ENCODE measurements around the gene SCNN1G. TPM values are rescaled to one million over a fixed set of nuclear protein-coding genes. Genes with fewer than 3 reads are reported as not detected.

SCNN1G gene
- polyA plus RNA-seq, 2 of the 4 experiments (the other 2 are of a cell fraction): 0.03 to 0.05 TPM

- DNase-seq (ENCODE audit: low read depth in 1 of 2, low spot score in 1 of 2) (no peak), ATAC-seq (no peak), FAIRE-seq (no peak)
- H3K4me1 ChIP-seq: no peaks in the 10 kb centered on the region
- H3K4me2 ChIP-seq: no peak overlapping the region
- no peak for TF ChIP-seq HEYL (CRISPR knock-in tag; IDR thresholded peaks at IDR 0.05)
- no peak for TF ChIP-seq GATA3 (IDR thresholded peaks at IDR 0.05; ENCODE audit: borderline replicate concordance)
- no peak for TF ChIP-seq RFX5 (IDR thresholded peaks at IDR 0.05)
- TF ChIP-seq HOXB5 (CRISPR knock-in tag; IDR thresholded peaks at IDR 0.05): no peak
- TF ChIP-seq MAFK (IDR thresholded peaks at IDR 0.05; ENCODE audit: partially characterized antibody): no peak
- no peak for TF ChIP-seq SMC3 (IDR thresholded peaks at IDR 0.05)
- no peak for TF ChIP-seq TFCP2L1 (CRISPR knock-in tag; IDR thresholded peaks at IDR 0.05)
- TF ChIP-seq ATOH8 (CRISPR knock-in tag; IDR thresholded peaks at IDR 0.05; ENCODE audit: low read depth): no peak
- no peak for TF ChIP-seq ZNF302 (CRISPR knock-in tag; IDR thresholded peaks at IDR 0.05)
- no peak for TF ChIP-seq REST (IDR thresholded peaks at IDR 0.05)
- no peak for TF ChIP-seq TP53 (CRISPR knock-in tag; IDR thresholded peaks at IDR 0.05)
- no peak for TF ChIP-seq SREBF2 (IDR thresholded peaks at IDR 0.05)
- TF ChIP-seq KDM5A (IDR thresholded peaks at IDR 0.05): no peak
- TF ChIP-seq EHMT2 (IDR thresholded peaks at IDR 0.05; ENCODE audit: low read depth): no peak
- TF ChIP-seq HMGXB4 (CRISPR knock-in tag; IDR thresholded peaks at IDR 0.05; ENCODE audit: borderline replicate concordance): no peak
- TF ChIP-seq CBX2 (IDR thresholded peaks at IDR 0.05; ENCODE audit: borderline replicate concordance, low read depth): no peak
- TF ChIP-seq FOSL2 (IDR thresholded peaks at IDR 0.05): no peak
- TF ChIP-seq FOSL2 (CRISPR knock-in tag; IDR thresholded peaks at IDR 0.05): no peak
- TF ChIP-seq HOXB13 (CRISPR knock-in tag; IDR thresholded peaks at IDR 0.05; ENCODE audit: low read depth): no peak
- no peak for TF ChIP-seq JUNB (IDR thresholded peaks at IDR 0.05)
- no peak for TF ChIP-seq MAX (IDR thresholded peaks at IDR 0.05)
- POLR2A ChIA-PET: no interaction called here
- H3K9me3 ChIP-seq: no peaks in the 10 kb centered on the region
- H3K4me3 ChIP-seq: no peak overlapping the region
- no peak overlapping the region for H3K27ac ChIP-seq
- CTCF ChIA-PET: interaction anchor here (1.3 to 3.4 kb wide), 2 partner anchors 25 to 276 kb away, joined by 4 to 10 read pairs; partner anchors contain the start of gene SCNN1G
- 86% methylated on average over 6 of the region's 6 CpGs for WGBS (ENCODE audit: missing lambda C conversion rate)
These were observed 24.4 kb upstream of the SCNN1G start for GRCh38 chr16:23158114-23158513.

- FAIRE-seq (no peak), DNase-seq (ENCODE audit: low read depth in 1 of 2, low spot score in 1 of 2) (no peak), ATAC-seq (no peak)
- ChIA-PET POLR2A (no interaction called here), CTCF (interaction anchor here (1.3 to 1.6 kb wide), 4 partner anchors 9 to 275 kb away, joined by 3 to 5 read pairs (median 4); partner anchors contain the start of gene SCNN1G)
- no peak overlapping the region for H3K27ac ChIP-seq
- WGBS (ENCODE audit: missing lambda C conversion rate): 36% methylated on average over 4 of the region's 4 CpGs
- no peaks in the 10 kb centered on the region for H3K9me3 ChIP-seq
- H3K4me3 ChIP-seq: no peak overlapping the region
- TF ChIP-seq TP53 (CRISPR knock-in tag; IDR thresholded peaks at IDR 0.05) (no peak), HEYL (CRISPR knock-in tag; IDR thresholded peaks at IDR 0.05) (no peak)
- H3K4me2 ChIP-seq: no peak overlapping the region
- no peaks in the 10 kb centered on the region for H3K4me1 ChIP-seq
These were observed 22.5 kb upstream of the SCNN1G start for GRCh38 chr16:23160082-23160481.
